ENCODE results near the gene SSBP1. TPM values are rescaled to one million over a fixed set of nuclear protein-coding genes. Genes with fewer than 3 reads are reported as not detected.

SSBP1 gene
- total RNA-seq, 4 donors from 2014 or later: 105 to 122 (median 114) TPM

GRCh38 chr7:141695803-141696289 is 42.3 kb upstream of the SSBP1 start:
- DNase-seq (ENCODE audit: extremely low spot score): no peak
- intact Hi-C loops (cut with DNase I): no loop called here
- H3K4me3 ChIP-seq: no peak overlapping the region
- H3K36me3 ChIP-seq: no peaks in the 10 kb centered on the region
- WGBS: 87% methylated on average over 6 of the region's 6 CpGs
- H3K27ac ChIP-seq (replicated peaks in 1 of 4): no peak overlapping the region
- H3K27me3 ChIP-seq: no peaks in the 10 kb centered on the region
- no peaks in the 10 kb centered on the region for H3K9me3 ChIP-seq
- peaks cover 18 to 52% (median 41%) of the 10 kb centered on the region in 4 donors for H3K4me1 ChIP-seq
- TF ChIP-seq, protein P1, sequence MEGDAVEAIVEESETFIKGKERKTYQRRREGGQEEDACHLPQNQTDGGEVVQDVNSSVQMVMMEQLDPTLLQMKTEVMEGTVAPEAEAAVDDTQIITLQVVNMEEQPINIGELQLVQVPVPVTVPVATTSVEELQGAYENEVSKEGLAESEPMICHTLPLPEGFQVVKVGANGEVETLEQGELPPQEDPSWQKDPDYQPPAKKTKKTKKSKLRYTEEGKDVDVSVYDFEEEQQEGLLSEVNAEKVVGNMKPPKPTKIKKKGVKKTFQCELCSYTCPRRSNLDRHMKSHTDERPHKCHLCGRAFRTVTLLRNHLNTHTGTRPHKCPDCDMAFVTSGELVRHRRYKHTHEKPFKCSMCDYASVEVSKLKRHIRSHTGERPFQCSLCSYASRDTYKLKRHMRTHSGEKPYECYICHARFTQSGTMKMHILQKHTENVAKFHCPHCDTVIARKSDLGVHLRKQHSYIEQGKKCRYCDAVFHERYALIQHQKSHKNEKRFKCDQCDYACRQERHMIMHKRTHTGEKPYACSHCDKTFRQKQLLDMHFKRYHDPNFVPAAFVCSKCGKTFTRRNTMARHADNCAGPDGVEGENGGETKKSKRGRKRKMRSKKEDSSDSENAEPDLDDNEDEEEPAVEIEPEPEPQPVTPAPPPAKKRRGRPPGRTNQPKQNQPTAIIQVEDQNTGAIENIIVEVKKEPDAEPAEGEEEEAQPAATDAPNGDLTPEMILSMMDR (IDR thresholded peaks at IDR 0.05): no peak
- no peak for TF ChIP-seq POLR2AphosphoS5 (IDR thresholded peaks at IDR 0.05)
- no peak for TF ChIP-seq POLR2A (IDR thresholded peaks at IDR 0.05; ENCODE audit: low read depth)
- TF ChIP-seq EP300 (IDR thresholded peaks at IDR 0.05): no peak

DNA sequence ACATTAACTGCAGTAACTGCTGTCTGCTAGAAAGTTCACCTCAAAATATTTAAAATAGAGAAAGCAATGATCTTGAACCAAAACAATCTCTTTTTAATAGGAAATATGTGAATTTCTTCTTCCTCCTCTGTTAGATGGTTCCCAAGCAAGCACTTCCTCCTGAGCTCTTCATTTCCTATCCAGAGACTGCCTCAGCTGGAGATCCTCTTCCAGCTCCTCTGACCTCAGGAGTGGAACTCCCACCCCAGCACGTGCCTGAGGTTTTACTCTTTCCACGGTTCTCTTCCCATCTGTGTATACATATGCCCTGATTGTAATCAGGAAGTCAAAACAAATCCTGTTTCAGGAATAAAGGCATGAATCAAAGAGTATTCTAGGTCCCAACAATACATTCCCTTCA is 41.8 kb upstream of the SSBP1 start:
- Histone ChIP-seq H3K27ac (replicated peaks in 1 of 4) (no peak overlapping the region), H3K27me3 (no peaks in the 10 kb centered on the region), H3K4me3 (no peak overlapping the region), H3K4me1 (peaks cover 20 to 55% (median 44%) of the 10 kb centered on the region in 4 donors), H3K9me3 (no peaks in the 10 kb centered on the region), H3K36me3 (no peaks in the 10 kb centered on the region)
- 35% methylated on average over 2 of the region's 2 CpGs for WGBS
- no peak for DNase-seq (ENCODE audit: extremely low spot score)
- TF ChIP-seq POLR2A (IDR thresholded peaks at IDR 0.05; ENCODE audit: low read depth) (no peak), POLR2AphosphoS5 (IDR thresholded peaks at IDR 0.05) (no peak), EP300 (IDR thresholded peaks at IDR 0.05) (no peak)
- intact Hi-C loops (cut with DNase I): no loop called here

GRCh38 chr7:141697211-141697871 is 40.8 kb upstream of the SSBP1 start:
- Histone ChIP-seq H3K4me3 (no peak overlapping the region), H3K9me3 (no peaks in the 10 kb centered on the region), H3K27ac (replicated peaks in 1 of 4) (no peak overlapping the region), H3K27me3 (no peaks in the 10 kb centered on the region), H3K4me1 (peaks cover 20 to 57% (median 45%) of the 10 kb centered on the region in 4 donors), H3K36me3 (no peaks in the 10 kb centered on the region)
- no peak for DNase-seq (ENCODE audit: extremely low spot score)
- TF ChIP-seq, protein P1 (IDR thresholded peaks at IDR 0.05): no peak
- TF ChIP-seq EP300 (IDR thresholded peaks at IDR 0.05): no peak
- TF ChIP-seq POLR2A (IDR thresholded peaks at IDR 0.05; ENCODE audit: low read depth): no peak
- 62% methylated on average over 10 of the region's 10 CpGs for WGBS
- intact Hi-C loops (cut with DNase I): no loop called here

DNA sequence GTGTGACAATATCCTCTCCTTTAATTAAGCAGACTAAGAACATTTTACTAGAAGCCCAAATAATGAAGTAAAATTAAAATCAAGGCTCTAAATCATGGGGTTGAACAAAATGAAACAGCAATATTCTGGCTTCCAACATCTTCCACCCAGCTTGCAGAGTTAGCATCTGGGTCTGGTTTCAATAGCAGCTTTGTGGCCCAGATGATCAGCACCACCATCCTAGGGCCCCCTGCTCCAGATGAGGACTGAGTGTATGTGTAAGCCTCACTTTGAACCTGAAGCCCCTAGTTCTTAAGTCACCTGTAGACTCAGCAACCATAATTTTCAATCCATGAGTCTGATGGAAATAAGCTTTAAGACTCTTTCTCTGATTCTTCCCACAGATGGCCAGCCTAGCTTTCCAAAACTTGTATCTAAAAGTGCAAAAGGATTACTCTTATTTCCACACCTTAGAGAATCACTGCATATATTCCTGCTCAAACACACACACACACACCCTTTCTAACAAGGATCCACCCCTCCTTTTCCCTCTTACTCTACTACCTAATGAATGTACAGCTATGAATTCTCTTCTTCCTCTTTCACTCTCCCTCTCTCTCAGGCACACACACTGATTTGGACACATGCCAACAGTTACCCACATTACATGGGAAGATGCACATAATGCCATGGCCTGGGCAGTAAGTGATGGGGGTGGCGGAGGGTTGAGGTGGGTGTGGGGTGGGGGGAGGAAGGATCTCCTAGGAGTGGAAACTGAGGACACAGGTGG is 39.7 kb upstream of the SSBP1 start:
- Histone ChIP-seq H3K27ac (replicated peaks in 1 of 4) (no peak overlapping the region), H3K4me3 (no peak overlapping the region), H3K36me3 (no peaks in the 10 kb centered on the region), H3K27me3 (no peaks in the 10 kb centered on the region), H3K9me3 (no peaks in the 10 kb centered on the region), H3K4me1 (peaks cover 28 to 66% (median 55%) of the 10 kb centered on the region in 4 donors)
- intact Hi-C loops (cut with DNase I): no loop called here
- WGBS: 96% methylated on average over 1 of the region's 1 CpG
- no peak for TF ChIP-seq POLR2AphosphoS5 (IDR thresholded peaks at IDR 0.05)
- TF ChIP-seq EP300 (IDR thresholded peaks at IDR 0.05): no peak
- TF ChIP-seq, protein P1 (IDR thresholded peaks at IDR 0.05): no peak
- TF ChIP-seq POLR2A (IDR thresholded peaks at IDR 0.05; ENCODE audit: low read depth): no peak
- no peak for DNase-seq (ENCODE audit: extremely low spot score)

GRCh38 chr7:141699860-141700259 is 38.3 kb upstream of the SSBP1 start:
- no peak overlapping the region for H3K4me3 ChIP-seq
- no peak for DNase-seq (ENCODE audit: extremely low spot score)
- no peak overlapping the region for H3K27ac ChIP-seq (replicated peaks in 1 of 4)
- H3K27me3 ChIP-seq: no peaks in the 10 kb centered on the region
- H3K9me3 ChIP-seq: no peaks in the 10 kb centered on the region
- peaks cover 28 to 66% (median 55%) of the 10 kb centered on the region in 4 donors for H3K4me1 ChIP-seq
- TF ChIP-seq POLR2A (IDR thresholded peaks at IDR 0.05; ENCODE audit: low read depth): no peak
- TF ChIP-seq POLR2AphosphoS5 (IDR thresholded peaks at IDR 0.05): no peak
- no peak for TF ChIP-seq EP300 (IDR thresholded peaks at IDR 0.05)
- TF ChIP-seq, protein P1 (IDR thresholded peaks at IDR 0.05): no peak
- 85% methylated on average over 3 of the region's 3 CpGs for WGBS
- intact Hi-C loops (cut with DNase I): loop anchor here (5.0 kb wide), 1 partner anchor 37 kb away; the partner anchor contains the start of gene SSBP1
- no peaks in the 10 kb centered on the region for H3K36me3 ChIP-seq

Measured in esophagus muscularis mucosa (tissue), 4 donors.